PC-9 (cell line): Measurements from ENCODE around the gene TSPAN18.

Source experiments
- CTCF ChIP-seq: fragments of 200-600 bp; sonication (generic); conservative IDR thresholded peaks from 2 replicates; pipeline ENCODE4 v1.6.1; 2017; ENCODE audit warnings: mixed run types, antibody characterized with exemption, mild to moderate bottlenecking, moderate library complexity
- EZH2 ChIP-seq: fragments of 200-600 bp; sonication (generic); IDR thresholded peaks from 2 replicates; pipeline ENCODE4 v1.8.0; 2017; ENCODE audit warnings: antibody characterized with exemption, low read depth

GRCh38 chr11:44693654-44694119 lies 33.1 kb upstream of the TSPAN18 start:
- TF ChIP-seq CTCF (no peak), EZH2 (no peak)
